ENCODE measurements around the gene DENND2D.

Gene DENND2D

DNA sequence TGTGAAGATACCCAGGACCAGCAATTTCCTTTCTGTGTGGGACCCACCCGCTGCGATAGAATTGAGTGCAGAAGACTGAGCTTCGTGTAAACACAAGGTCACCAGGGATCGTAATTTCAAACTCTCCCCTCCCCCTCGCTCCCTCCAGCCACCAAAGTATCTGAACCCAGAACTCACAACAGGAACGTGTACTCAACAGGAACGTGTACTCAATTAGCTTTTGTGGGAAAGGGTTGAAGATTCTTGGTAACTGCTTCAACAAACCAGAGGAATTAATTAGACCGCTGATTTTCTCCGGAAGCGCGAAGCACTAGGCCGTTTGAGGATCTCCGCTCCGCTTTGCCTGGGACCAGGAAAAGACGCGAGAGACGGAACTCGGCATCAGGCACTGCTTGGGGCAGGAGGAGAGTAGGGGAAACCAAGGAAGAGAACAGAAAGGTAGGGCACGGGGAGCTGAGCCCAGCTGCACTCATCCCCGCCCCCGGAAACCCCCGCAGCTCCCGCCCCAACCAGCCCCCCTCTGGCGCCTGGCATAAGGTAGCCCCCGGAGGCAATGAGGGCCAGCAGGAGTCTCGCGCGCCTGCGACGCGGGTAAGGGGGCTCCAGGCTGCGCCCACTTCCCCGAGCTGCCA, 61.0 kb downstream of the DENND2D start:
- peak; percentile 9 to 29 (median 20) for DNase-seq (ENCODE audit: low read depth in 3 of 3)

Measured in stimulated activated CD4-positive, alpha-beta T cell treated with anti-CD3 and anti-CD28 coated beads, TNF-alpha, amount 100 ng/mL, for 48 hours (primary cell).